Frontal cortex (tissue), 4 donors: Measurements from ENCODE around the gene SHISA4. TPM values are rescaled to one million over a fixed set of nuclear protein-coding genes. Genes with fewer than 3 reads are reported as not detected.

Source experiments
- DNase-seq, 2 donors: peaks; one replicate each; pipeline ENCODE4 v3.0.0; 2012; ENCODE audit warnings: low spot score in 2 of 2
- FAIRE-seq: peaks from 2 replicates; lab custom pipeline; 2012; peaks lifted over from hg19 to GRCh38; lab: Jason Lieb, UNC
- total RNA-seq: library from RNA; depleted of rRNA; stranded (reverse); fragments of >200 nt; gene quantifications from one replicate; pipeline ENCODE4 v1.2.3, GENCODE V29; 2014
- donor health status: control.
- donor health status: control.
- donor health status: control.

The SHISA4 gene
- total RNA-seq, 1 donor from 2014 or later: 22.4 TPM

DNA sequence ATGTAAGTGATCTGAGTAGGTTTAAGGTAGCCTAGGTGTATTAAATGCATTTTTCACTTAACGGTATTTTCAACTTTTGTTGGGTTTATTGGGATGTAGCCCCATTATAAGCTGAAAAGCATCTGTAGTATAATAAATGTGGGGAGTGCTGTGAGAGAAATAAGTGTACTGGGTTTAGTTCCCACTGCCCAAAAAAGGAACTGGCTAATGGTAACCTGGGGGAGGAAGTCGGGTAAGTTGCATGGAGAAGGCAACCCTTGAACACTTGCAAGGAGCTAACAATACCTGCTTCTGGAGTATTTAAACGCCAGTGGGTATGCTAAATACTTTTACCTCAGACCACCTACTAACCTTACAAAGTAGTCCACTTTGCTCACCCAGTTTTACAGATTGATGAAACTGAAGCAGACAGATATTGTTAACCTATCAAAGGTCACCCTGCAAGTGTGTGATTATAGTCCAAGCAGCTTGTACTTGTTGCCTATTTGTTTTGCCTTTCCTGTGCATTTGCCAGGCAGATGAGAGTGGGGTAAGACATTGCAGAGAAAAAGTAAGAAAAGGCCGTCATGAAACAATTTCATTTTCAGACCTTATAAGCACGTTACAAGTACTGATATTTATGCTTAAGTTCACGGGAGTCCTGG lies 7.6 kb upstream of the SHISA4 start:
- DNase-seq (no peak), FAIRE-seq (no peak)

DNA sequence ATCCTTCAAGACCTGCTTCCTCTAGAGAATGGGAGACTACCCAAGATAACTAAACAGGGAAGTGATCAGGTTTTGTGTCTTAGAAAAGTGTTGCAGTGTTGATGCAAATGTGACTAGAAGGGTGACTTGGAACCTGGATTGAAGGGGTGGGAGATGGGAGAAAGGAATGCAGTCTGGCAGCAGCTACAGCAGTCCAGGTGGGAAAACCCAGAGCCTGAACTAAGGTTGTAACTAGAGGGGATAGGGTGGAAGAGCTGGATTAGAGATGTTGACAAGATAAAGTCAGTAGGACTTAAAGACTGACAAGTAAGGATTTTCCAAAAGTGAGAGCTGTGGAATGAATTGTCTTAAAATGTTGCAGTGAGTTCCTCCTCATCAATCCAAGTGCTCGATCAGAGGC lies 7.1 kb upstream of the SHISA4 start:
- FAIRE-seq (no peak), DNase-seq (no peak)

DNA sequence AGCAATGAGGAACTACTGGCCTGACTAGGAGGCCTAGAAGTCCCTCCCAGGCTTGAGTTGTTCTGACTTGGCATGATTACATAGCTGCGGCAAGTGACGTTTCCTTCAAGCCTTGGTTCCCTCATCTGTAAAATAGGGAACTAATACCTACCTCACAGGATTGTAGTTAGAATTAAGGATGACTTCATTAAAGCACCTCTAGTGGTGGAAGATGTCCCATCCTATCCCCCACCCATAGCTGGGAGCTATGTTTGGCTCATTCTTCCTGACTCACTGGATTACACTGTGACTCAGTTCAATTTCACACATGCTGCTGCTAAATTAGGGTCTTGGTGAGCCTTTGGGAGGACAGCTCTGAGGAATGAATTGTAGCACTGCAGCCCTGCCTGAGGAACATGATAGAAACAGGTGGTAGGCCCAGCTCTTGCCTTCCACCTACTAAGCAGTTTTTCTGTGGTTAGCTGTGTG lies 6.0 kb upstream of the SHISA4 start:
- DNase-seq (no peak), FAIRE-seq (no peak)

DNA sequence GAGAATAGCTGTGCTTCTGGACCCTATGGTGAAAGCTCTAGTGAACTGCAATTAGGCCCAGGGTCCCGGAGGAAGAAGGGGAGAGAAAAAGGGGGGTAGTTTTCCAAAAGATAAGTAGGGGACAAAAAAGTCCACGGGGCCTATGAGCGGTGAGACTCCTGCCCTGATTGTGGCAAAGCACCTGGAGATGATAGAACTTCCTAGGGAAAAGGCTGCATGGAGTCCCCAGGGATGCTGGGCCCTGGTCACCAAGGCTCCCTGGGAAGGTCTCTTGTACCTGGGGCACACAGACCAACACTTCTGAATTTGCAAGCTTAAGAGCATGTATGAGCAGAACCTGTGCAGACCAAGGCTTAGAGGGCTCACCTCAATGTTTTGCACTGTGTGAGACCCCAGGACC lies 5.4 kb upstream of the SHISA4 start:
- no peak for DNase-seq
- FAIRE-seq: no peak

DNA sequence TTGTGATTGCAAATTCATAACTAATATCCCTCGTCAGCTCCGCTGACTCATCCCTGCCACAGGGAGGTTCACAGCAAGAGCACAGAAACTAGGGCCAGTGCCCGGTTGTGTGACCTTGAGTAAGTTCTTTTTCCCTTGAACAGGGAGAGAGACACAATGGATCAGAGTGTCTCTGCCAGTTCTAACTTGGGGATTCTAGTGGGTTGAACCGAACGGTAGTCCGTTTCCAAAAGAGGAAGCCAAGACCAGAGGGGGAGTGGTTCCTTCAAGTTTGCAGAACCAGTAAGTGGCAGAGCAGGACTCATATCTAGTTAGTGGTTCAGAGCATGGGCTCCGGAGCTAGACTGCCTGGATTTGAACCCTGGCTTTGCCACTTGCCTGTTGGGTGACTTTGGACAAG lies 4.9 kb upstream of the SHISA4 start:
- no peak for FAIRE-seq

DNA sequence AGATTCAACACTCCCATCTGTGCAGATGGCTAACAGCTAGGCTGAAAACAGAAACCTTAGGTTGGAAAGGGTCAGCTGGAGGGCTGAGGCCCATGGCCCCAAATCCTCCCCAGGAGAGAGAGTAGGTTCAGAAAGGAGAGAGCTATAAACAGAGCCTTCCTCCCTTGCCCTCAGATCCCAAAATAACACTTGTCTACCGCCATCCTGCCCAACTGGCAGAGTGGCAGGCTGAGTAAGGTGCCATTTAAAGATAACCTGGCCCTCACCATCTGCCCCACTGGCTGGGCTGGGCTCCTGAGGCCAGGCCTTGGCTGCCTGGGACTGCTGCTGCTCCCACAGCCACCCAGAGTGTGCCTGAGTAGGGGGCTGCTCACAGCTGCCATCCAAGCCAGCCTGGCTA lies 4.3 kb upstream of the SHISA4 start:
- FAIRE-seq (no peak), DNase-seq (no peak)

More for the DNA sequence above, 4.9 kb upstream of the SHISA4 start:
- no peak for DNase-seq

DNA sequence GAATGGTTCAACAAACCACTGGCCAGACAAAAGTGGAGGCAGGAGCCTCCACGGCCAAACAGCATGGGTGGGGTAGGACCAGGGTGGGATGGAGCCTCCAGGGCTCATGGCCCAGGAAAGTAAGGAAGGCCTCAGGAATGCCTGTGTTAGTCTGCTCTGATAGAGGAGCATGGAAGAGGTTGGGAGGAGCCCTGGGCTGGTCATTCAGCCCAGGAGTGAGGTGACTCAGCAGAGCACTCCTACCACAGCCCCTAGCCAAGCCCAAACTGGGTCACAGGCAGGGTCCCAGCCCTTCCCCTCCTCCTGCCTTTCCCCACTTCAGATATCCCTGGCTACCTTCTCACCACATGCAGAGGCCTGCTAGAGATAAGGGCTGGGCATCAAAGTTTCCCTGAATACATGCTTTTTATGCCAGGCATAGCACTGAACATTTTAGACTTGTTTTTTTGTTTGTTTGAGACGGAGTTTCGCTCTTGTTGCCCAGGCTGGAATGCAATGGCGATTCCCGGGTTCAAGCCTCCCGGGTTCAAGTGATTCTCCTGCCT lies 3.1 kb upstream of the SHISA4 start:
- FAIRE-seq (no peak), DNase-seq (no peak)

DNA sequence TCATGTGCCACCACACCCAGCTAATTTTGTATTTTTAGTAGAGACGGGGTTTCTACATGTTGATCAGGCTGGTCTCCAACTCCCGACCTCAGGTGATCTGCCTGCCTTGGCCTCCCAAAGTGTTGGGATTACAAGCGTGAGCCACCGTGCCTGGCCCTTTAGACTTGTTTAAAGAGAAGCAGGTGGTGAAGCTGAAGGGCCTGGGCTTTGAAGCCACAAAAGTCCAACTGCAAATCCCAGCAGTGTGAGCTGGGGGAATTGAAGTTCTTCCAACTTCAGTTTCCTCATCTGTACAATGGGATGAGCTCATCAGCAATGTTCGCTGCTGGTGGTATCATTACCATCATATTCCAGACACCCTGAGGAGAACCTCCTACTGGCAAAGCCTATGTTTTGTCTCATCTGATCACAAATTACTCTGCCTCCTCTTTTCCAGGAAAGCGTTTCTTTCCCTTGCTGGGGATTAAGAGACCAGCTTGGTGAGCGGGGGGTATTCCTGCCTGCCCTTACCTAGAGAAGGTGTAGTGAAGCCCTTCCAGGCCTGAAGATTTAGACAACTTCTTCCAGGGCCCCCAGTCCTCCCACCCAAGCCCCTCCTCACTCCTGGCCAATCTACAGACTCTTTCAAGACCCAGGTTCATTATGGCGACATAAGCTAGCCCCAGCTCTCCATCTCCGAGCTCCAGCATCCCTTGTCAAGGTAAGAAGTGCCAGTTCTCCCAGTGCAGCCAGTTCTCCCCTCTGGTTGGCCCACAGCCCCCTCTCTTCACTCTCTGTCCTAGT lies 2.4 kb upstream of the SHISA4 start:
- FAIRE-seq (no peak), DNase-seq (no peak)

DNA sequence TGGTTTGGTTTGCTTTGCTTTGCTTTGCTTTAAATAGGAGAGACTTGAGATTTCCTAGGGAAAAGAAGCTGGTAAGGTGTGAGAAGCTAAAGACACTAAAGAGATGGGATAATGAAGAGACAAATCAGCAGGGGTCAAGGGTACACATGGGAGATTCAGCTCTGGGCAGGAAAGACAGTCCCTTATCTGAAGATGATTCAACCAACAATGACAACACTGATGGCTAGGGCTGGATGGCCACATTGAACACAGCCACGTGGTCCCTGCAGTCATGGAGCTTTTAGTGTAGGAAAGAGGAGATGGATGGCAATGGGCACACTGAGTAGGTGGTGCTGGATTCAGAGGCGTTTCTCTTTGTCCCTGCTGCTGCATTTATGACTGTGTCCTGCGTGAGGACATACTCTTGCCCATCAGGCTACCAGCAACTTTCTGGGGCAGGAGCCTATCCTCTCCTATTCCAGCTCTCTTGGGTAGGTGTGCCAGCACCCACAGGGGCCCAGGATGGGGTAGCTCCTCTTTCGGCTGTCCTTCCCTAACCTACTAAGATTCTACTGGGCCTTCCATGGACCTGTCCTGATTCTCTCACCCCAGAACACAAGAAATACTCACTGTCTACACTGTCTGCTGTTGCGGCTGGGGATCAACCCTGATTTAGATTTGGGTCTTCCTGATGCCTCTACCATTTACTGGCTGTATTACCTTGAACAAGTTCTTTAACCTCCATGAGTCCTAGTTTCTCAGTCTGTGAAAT lies 1.4 kb upstream of the SHISA4 start:
- DNase-seq (peak in 1 of 2 donors; percentile 25), FAIRE-seq (no peak)

DNA sequence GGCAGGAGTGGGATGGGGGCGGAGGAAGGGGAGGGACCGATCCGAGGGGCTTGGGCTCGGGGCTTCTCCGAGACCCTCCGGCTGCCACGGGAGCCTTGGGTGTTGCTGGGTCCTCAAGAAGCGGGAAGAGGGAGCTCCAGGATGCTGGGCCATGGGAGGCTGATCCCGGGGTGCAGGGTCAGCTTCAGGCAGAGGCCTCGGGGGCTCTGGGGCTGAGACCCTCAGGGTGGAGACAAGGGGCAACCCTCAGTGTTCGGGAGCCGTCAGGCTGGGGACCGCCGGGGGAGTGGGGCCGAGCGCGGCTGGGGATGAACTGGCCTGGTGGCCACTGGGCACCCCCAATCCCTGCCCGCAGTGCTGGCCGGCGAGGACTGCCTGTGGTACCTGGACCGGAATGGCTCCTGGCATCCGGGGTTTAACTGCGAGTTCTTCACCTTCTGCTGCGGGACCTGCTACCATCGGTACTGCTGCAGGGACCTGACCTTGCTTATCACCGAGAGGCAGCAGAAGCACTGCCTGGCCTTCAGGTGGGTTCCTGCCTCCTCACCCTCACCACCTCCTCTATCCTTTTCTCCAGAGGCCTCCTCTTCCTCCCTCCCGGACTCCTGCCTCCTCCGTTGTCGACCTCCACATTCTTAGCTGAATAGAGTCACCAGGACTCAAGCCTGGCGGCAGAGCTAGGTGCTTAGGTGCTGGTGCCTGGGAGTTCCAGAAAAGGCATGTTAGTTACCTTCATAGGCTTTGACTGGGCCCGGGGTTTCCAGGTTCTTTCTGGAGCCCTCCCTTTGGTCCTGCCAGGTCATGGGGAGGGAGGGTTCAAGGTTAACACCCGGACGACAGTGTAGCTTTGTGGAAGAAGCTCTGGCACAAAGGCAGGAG lies 631 bp downstream of the SHISA4 start:
- FAIRE-seq (no peak), DNase-seq (peak in 1 of 2 donors; percentile 50)

DNA sequence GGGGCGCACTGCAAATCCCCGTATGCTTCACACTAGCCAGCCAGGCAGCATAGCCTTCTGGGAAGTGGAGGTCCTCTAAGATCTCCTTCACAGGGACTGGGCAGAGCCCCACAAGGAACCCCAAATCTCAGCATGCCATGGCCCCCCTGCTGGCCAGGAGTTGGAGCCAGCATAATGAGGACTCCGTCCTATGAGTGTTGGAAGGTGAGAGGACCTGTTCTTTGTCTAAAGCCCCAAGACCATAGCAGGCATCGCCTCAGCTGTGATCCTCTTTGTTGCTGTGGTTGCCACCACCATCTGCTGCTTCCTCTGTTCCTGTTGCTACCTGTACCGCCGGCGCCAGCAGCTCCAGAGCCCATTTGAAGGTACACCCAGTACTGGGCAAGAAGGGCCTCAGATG lies 1.5 kb downstream of the SHISA4 start:
- FAIRE-seq (no peak), DNase-seq (no peak)

DNA sequence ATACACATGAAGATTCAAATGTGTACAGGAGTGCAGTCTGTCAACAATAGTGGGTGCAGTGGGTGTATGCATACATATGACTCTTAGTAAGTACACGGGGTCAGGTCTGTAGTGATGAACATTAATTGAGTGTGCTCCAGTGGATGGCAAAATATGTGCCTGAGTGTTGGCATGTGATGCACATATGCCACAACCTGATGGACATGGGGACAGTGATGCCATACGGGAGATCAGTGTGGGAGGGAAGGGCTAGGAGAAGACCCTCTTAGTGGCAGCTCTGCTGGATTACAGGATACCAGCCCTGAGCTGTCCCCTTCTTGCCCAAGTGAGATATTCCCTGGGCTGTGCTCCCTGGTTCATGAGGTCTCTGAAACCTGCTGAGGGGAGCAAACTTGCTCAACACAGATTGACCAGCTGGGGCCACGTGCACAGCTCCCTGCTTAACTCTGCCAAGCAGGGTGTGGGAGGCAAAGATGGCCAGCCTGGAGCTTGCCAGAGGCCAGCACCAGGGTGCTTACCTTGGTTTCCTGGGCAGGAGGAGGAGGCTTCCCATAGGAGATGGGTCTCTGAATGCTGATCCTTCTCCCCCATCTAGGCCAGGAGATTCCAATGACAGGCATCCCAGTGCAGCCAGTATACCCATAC lies 2.2 kb downstream of the SHISA4 start:
- DNase-seq (no peak), FAIRE-seq (no peak)

DNA sequence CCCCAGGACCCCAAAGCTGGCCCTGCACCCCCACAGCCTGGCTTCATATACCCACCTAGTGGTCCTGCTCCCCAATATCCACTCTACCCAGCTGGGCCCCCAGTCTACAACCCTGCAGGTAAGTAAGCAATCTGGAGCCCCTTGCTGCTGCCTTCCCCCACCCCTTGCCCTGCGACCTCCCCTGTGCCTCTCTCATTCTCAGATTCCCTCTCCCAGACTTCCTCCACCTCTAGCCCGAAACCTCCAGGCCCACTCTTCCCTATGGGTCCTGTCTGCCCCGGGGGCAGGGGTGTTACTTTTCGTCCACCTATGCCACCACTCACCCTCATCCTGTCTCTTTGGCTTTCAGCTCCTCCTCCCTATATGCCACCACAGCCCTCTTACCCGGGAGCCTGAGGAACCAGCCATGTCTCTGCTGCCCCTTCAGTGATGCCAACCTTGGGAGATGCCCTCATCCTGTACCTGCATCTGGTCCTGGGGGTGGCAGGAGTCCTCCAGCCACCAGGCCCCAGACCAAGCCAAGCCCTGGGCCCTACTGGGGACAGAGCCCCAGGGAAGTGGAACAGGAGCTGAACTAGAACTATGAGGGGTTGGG lies 2.9 kb downstream of the SHISA4 start:
- FAIRE-seq: no peak

DNA sequence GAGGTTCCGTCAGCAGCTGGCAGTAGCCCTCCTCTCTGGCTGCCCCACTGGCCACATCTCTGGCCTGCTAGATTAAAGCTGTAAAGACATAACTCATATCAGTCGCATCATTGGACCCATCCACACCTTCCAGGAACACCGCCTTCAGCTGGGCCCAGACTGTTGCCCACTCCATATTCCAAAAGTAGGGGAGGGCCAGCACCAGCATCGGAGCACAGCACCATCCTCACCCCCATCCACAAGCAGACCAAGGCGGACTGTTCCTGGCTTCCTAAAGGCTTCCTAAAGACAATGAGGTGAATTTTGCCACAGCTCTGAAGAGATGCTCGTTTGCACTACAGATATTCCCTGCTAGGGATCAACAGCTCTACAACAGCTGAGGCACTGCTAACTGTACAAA lies 3.5 kb downstream of the SHISA4 start:
- DNase-seq (no peak), FAIRE-seq (no peak)

More for the DNA sequence above, 2.9 kb downstream of the SHISA4 start:
- DNase-seq: no peak

DNA sequence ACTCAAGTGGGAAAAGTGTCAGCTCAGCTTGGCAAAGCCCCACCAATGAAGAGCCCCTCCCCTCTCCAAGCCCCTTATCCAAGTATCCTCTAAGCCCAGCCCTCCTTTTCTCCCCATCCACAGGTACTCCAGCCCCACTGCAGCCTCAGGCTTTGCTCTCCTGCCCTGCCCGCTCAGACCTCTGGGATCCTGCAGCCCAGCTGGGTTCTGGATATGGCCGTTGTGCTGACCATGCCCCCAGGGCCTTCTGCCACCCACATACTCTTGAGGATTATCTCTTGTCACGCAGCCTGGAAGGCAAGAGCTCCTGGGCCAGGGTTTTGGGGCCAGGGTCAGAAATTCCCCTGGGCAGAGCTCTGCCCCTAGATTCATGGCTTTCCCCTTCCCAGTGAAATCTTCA lies 4.7 kb downstream of the SHISA4 start:
- no peak for DNase-seq
- FAIRE-seq: no peak

DNA sequence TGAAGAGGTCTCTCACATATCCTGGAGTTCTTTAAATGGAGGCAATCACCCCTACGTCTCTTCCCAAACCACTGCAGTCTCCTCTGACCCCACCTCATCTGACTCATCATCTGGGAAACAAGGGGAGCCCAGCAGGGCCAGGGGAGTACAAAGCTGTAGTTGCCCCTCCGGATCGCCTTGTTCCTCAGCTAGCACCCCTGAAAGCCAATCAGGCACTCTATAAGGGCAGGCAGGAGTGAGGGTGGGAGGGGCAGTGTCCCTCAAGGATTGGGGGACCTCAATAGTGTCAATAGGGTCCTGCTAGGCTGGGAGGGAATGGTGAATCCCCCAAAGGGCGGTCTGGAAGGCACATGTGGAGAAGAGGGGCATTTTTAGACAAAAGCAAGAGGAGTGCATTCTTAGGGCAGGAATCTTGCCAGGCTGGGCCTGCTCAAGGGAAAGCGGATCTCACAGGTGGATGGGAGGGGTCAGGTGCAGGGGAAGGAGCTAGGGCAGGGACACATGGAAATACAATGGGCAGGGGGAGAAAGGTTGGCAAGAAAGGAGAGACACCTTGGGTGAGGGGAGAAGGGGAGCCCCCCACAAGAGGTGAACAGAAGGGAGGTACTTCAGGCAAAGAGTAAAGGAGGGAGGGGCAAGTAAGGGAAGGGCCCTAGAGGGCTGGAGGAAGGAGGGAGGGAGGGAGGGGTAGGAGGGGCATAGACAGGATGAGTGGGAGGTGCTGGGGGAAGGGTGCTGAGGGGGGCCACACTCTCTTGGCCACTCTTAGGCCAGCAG lies 5.8 kb downstream of the SHISA4 start:
- FAIRE-seq: no peak
- no peak for DNase-seq

DNA sequence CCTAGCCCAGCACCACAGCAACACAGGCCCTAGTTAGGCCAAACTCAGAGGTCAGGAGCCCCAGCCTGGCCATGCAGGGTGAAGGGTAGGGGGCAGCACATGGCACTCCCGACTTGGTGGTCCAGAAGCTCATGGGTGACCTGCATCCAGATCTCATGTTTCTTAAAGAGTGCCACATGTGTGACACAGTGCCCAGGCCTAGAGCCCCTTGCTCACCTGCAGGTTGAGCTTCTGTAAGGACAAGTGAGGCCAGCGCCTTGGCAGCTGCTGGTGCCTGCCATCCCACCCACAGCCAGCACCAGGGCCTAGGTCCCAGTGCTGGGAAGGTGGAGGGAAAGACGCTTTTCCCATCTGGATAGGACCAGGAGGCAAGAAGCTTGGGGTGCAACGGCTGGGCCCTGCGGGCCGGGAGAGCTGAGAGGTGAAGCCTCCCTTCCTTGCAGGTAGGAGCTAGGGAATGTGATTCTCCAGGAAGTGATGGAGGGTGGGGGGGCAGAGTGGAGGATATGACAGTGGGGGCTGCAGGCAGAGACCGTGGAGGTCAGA lies 6.5 kb downstream of the SHISA4 start:
- FAIRE-seq (no peak), DNase-seq (no peak)
